Right lobe of liver (tissue), 4 donors: Measurements from ENCODE around the gene LIPJ.

Experiments used
- CTCF ChIP-seq, 4 donors: fragments of 200-600 bp in 3 of 4; fragments of 450-650 bp in 1 of 4; IDR thresholded peaks; one replicate each; pipeline versions ENCODE4 v1.5.1 to v1.8.0; 2016 to 2022; ENCODE audit warnings: antibody characterized with exemption in 4 of 4, mild to moderate bottlenecking in 2 of 4
- POLR2A ChIP-seq: fragments of 450-650 bp; IDR thresholded peaks from one replicate; pipeline ENCODE4 v1.6.1; 2017; ENCODE audit warnings: antibody characterized with exemption, mild to moderate bottlenecking
- donor health status: DM: no; HTN: no; CAD: no.
- donor health status: DM: no; HTN: no; CAD: no.
- donor health status: DM: no; HTN: yes; CAD: no.

- TF ChIP-seq CTCF (IDR thresholded peaks at IDR 0.05) (no peak), POLR2A (no peak)
Observed at GRCh38 chr10:88640186-88640585, 53.6 kb downstream of the LIPJ start.
